OCI-LY1 (cell line): ENCODE data around the gene MFSD11.

Source experiments
- H2AFZ ChIP-seq: fragments of 200-600 bp; sonication (generic), shearing (Covaris generic); 2 replicates; pipeline ENCODE4 v1.6.0; 2014; ENCODE audit warnings: antibody characterized with exemption, mild to moderate bottlenecking, low read length
- H3F3A ChIP-seq: fragments of 200-600 bp; sonication (generic), shearing (Covaris generic); 2 replicates; pipeline ENCODE4 v1.6.0; 2014; ENCODE audit warnings: mild to moderate bottlenecking, antibody characterized with exemption, low read length, moderate library complexity; ENCODE audit not compliant: insufficient read depth
- H3K27ac ChIP-seq: fragments of 200-600 bp; sonication (generic); 2 replicates; pipeline ENCODE4 v1.5.1; 2014; ENCODE audit warnings: low read length, mixed run types, mild to moderate bottlenecking, low read depth; ENCODE audit not compliant: poor library complexity, severe bottlenecking
- H3K27me3 ChIP-seq: fragments of 200-600 bp; sonication (generic); 2 replicates; pipeline ENCODE4 v1.6.0; 2014; ENCODE audit warnings: antibody characterized with exemption, mild to moderate bottlenecking, low read length, moderate library complexity; ENCODE audit not compliant: insufficient read depth
- H3K36me3 ChIP-seq: fragments of 200-600 bp; sonication (generic); 2 replicates; pipeline ENCODE4 v1.6.1; 2014; ENCODE audit warnings: mild to moderate bottlenecking, antibody characterized with exemption, low read length, moderate library complexity, mixed read lengths; ENCODE audit not compliant: insufficient read depth
- H3K4me1 ChIP-seq: fragments of 200-600 bp; sonication (generic); 2 replicates; pipeline ENCODE4 v1.5.1; 2014; ENCODE audit warnings: mild to moderate bottlenecking, low read length, moderate library complexity; ENCODE audit not compliant: insufficient read depth, severe bottlenecking
- H3K4me2 ChIP-seq: fragments of 200-600 bp; sonication (generic), shearing (Covaris generic); 2 replicates; pipeline ENCODE4 v1.6.1; 2014; ENCODE audit warnings: low read length
- H3K4me3 ChIP-seq: fragments of 200-600 bp; sonication (generic); 2 replicates; pipeline ENCODE4 v1.5.1; 2014; ENCODE audit warnings: low read length, low read depth, mild to moderate bottlenecking, mixed read lengths; ENCODE audit not compliant: poor library complexity, severe bottlenecking
- H3K79me2 ChIP-seq: fragments of 200-600 bp; shearing (Covaris generic); 2 replicates; pipeline ENCODE4 v1.6.1; 2016; ENCODE audit warnings: mixed run types, low read length, mixed read lengths; ENCODE audit not compliant: insufficient read depth
- H3K9ac ChIP-seq: fragments of 200-600 bp; sonication (generic), shearing (Covaris generic); 2 replicates; pipeline ENCODE4 v1.6.1; 2014; ENCODE audit warnings: mild to moderate bottlenecking, low read length, mixed read lengths
- H3K9me2 ChIP-seq: fragments of 200-600 bp; sonication (generic), shearing (Covaris generic); 2 replicates; pipeline ENCODE4 v1.6.1; 2014; ENCODE audit warnings: low read depth, mild to moderate bottlenecking, low read length, mixed read lengths
- H3K9me3 ChIP-seq: fragments of 200-600 bp; shearing (Covaris generic); 2 replicates; pipeline ENCODE4 v1.6.1; 2014; ENCODE audit warnings: low read length, mixed read lengths
- H4K20me1 ChIP-seq: fragments of 200-600 bp; sonication (generic), shearing (Covaris generic); 2 replicates; pipeline ENCODE4 v1.6.0; 2016; ENCODE audit warnings: mild to moderate bottlenecking, low read length; ENCODE audit not compliant: insufficient read depth
- EZH2 ChIP-seq: fragments of 200-600 bp; sonication (generic), shearing (Covaris generic); IDR thresholded peaks from 2 replicates; pipeline ENCODE4 v1.8.0; 2017; ENCODE audit warnings: borderline replicate concordance, mixed run types, mild to moderate bottlenecking, antibody characterized with exemption, low read length, moderate library complexity, mixed read lengths
- TF ChIP-seq, protein P1 (sequence below): fragments of 200-600 bp; sonication (generic), shearing (Covaris generic); IDR thresholded peaks from 2 replicates; pipeline ENCODE4 v1.5.1; 2017; ENCODE audit warnings: mild to moderate bottlenecking, antibody characterized with exemption, low read length, moderate library complexity, mixed read lengths

The MFSD11 gene

DNA sequence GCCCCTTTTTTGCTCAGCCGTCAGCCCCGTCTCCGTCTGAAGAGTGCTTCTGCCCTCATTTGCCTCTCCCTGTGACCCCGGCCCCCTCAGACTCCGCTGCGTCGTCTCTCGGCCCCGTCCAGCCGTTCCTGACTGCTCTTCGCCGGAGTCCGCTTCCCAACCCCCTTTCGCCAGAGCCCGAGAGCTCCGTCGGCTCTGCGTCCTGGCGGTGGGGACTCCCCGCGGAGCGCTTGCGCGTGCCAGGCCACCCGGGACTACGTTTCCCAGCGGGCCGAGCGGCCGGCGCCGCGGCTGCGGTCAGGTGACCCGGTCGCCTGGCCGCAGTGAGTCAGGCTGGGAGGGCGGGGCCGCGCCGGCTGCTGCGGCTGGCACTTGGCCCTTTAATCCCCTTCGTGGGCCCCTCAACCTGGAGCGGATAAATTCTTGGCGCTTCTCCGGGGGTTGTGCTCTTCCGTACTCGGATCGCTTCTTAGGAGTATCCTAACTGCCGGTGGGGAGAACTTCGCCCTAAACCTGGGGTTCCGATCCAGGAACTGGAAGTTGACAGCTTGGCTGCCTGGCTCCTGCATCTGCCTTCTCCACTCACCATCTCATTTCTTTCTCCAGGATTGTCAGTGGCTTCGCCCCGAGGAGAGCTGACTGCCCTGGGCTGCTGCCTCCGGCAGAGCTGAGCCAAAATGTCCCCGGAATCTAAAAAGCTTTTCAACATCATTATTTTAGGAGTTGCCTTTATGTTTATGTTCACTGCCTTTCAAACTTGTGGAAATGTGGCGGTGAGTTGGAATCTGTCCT lies at the start of gene MFSD11:
Gene MFSD11 (plus strand): TSS at position 444 of the 792 bp plus-strand sequence. CDS start 234 bp downstream, at position 678.
- Histone ChIP-seq H3K36me3 (peaks cover 57% of the 10 kb centered on the region), H3K4me3 (peak within 1 kb of the TSS; percentile 96), H2AFZ (no peak within 1 kb of the TSS), H3K79me2 (peaks cover 43% of the 10 kb centered on the region), H4K20me1 (no peaks in the 10 kb centered on the region), H3F3A (peaks cover 19% of the 10 kb centered on the region), H3K27me3 (no peaks in the 10 kb centered on the region), H3K9me3 (no peaks in the 10 kb centered on the region), H3K4me1 (peaks cover 55% of the 10 kb centered on the region), H3K9ac (peak within 1 kb of the TSS; percentile 100), H3K27ac (peak within 1 kb of the TSS; percentile 96), H3K9me2 (no peaks in the 10 kb centered on the region), H3K4me2 (peak within 1 kb of the TSS; percentile 95)
- TF ChIP-seq EZH2 = no peak
- TF ChIP-seq, protein P1, sequence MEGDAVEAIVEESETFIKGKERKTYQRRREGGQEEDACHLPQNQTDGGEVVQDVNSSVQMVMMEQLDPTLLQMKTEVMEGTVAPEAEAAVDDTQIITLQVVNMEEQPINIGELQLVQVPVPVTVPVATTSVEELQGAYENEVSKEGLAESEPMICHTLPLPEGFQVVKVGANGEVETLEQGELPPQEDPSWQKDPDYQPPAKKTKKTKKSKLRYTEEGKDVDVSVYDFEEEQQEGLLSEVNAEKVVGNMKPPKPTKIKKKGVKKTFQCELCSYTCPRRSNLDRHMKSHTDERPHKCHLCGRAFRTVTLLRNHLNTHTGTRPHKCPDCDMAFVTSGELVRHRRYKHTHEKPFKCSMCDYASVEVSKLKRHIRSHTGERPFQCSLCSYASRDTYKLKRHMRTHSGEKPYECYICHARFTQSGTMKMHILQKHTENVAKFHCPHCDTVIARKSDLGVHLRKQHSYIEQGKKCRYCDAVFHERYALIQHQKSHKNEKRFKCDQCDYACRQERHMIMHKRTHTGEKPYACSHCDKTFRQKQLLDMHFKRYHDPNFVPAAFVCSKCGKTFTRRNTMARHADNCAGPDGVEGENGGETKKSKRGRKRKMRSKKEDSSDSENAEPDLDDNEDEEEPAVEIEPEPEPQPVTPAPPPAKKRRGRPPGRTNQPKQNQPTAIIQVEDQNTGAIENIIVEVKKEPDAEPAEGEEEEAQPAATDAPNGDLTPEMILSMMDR = no peak

DNA sequence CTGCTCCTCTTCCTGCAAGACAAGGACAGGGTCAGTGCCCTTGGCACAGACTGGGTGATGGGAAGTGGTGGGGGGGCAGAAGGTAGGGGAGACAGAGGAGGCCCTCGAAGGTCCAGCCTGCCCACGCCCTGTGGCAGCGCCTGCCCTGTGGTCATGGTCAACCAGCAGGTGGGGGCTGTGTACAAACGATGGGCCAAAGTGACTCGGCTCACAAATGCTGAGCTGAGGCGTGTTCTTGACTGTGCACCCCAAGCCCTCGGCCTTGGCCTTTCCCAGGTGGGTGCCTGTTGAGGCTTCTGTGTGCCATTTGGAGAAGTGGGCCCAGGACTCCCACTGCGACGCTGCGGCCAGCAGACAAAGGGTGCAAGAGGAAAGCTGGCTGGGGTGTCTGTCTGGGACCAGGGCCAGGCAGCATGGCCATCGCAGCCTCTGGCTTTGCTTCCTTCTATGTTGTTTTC lies 49.7 kb upstream of the MFSD11 start:
- no peaks in the 10 kb centered on the region for H4K20me1 ChIP-seq
- no peaks in the 10 kb centered on the region for H3K9me2 ChIP-seq
- H3F3A ChIP-seq = no peaks in the 10 kb centered on the region
- no peaks in the 10 kb centered on the region for H3K79me2 ChIP-seq
- no peak overlapping the region for H3K4me3 ChIP-seq
- no peaks in the 10 kb centered on the region for H3K4me1 ChIP-seq
- H3K27me3 ChIP-seq = 0 out of 2 replicates have a peak, but pooled peaks cover 14% of the 10 kb centered on the region
- no peaks in the 10 kb centered on the region for H3K9me3 ChIP-seq
- H3K36me3 ChIP-seq = no peaks in the 10 kb centered on the region
- no peak overlapping the region for H3K9ac ChIP-seq
- TF ChIP-seq, protein P1 = no peak
- no peak for TF ChIP-seq EZH2
- H2AFZ ChIP-seq = no peak overlapping the region
- H3K27ac ChIP-seq = no peak overlapping the region
- H3K4me2 ChIP-seq = no peak overlapping the region

DNA sequence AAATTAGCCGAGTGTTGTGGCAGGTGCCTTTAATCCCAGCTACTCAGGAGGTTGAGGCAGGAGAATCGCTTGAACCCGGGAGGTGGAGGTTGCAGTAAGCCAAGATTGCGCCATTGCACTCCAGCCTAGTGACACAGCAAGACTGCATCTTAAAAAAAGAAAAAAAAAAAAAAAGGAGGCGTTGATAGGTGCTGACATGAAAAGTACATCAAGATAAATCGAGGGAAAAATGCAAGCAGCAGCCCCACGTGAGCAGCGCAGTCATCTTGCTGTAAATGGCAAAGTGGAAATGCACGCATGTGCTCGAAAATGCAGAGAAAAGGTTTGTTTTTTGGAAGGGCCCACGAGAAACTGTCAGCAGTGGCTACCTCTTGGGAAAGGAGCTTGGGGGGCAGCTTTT lies 48.1 kb upstream of the MFSD11 start:
- Histone ChIP-seq H3K4me1 (no peaks in the 10 kb centered on the region), H2AFZ (no peak overlapping the region), H3K9me2 (no peaks in the 10 kb centered on the region), H3K9ac (no peak overlapping the region), H3K4me3 (no peak overlapping the region), H3K4me2 (no peak overlapping the region), H3K27me3 (0 out of 2 replicates have a peak, but pooled peaks cover 14% of the 10 kb centered on the region), H4K20me1 (no peaks in the 10 kb centered on the region), H3K79me2 (no peaks in the 10 kb centered on the region), H3F3A (no peaks in the 10 kb centered on the region), H3K27ac (no peak overlapping the region), H3K9me3 (no peaks in the 10 kb centered on the region), H3K36me3 (no peaks in the 10 kb centered on the region)
- TF ChIP-seq, protein P1 = no peak
- TF ChIP-seq EZH2 = no peak
